Epithelial cell of proximal tubule (primary cell): ENCODE data around the gene CFAP221. TPM values are rescaled to one million over a fixed set of nuclear protein-coding genes. Genes with fewer than 3 reads are reported as not detected.

ENCODE experiments used
- DNase-seq: peaks from one replicate; pipeline ENCODE4 v3.0.0-alpha.2; 2011; ENCODE audit warnings: low read depth
- H3K4me3 ChIP-seq: 2 replicates; pipeline ENCODE4 v1.5.1; 2011; ENCODE audit warnings: low read depth, mild to moderate bottlenecking, low read length
- CTCF ChIP-seq: conservative IDR thresholded peaks from 2 replicates; pipeline ENCODE4 v1.5.1; 2012; ENCODE audit warnings: low read depth, mild to moderate bottlenecking, low read length
- total RNA-seq: library from RNA; depleted of rRNA; stranded (reverse); fragments of >200 nt; gene quantifications from 2 replicates; pipeline ENCODE4 v1.2.3, GENCODE V29; 2015

CFAP221 gene
- total RNA-seq: 0.80 TPM in 1 of 2 replicates, not detected in the other

- DNase-seq: no peak
- no peak for TF ChIP-seq CTCF
Observed at GRCh38 chr2:119544075-119544938, at the start of gene CFAP221. Gene CFAP221, plus strand, starts transcription at chr2:119544449. Its CDS starts 1,683 bp downstream, at chr2:119546132.

GRCh38 chr2:119495948-119496347 is 48.3 kb upstream of the CFAP221 start:
- peak; percentile 48 for TF ChIP-seq CTCF
- DNase-seq: no peak
- no peak overlapping the region for H3K4me3 ChIP-seq

More at GRCh38 chr2:119544075-119544938, at the start of gene CFAP221:
- peak within 1 kb of the TSS; percentile 93 for H3K4me3 ChIP-seq

- TF ChIP-seq CTCF: no peak
- H3K4me3 ChIP-seq: no peak overlapping the region
- no peak for DNase-seq
Observed at GRCh38 chr2:119496682-119497081, 47.6 kb upstream of the CFAP221 start.

- no peak for TF ChIP-seq CTCF
- no peak overlapping the region for H3K4me3 ChIP-seq
- no peak for DNase-seq
Observed at GRCh38 chr2:119508756-119509155, 35.5 kb upstream of the CFAP221 start.

- TF ChIP-seq CTCF: no peak
- no peak overlapping the region for H3K4me3 ChIP-seq
- DNase-seq: no peak
Observed at GRCh38 chr2:119511989-119512388, 32.3 kb upstream of the CFAP221 start.

- TF ChIP-seq CTCF: no peak
- no peak for DNase-seq
Observed at GRCh38 chr2:119512946-119513345, 31.3 kb upstream of the CFAP221 start.

GRCh38 chr2:119513832-119514231 is 30.4 kb upstream of the CFAP221 start:
- no peak for TF ChIP-seq CTCF
- no peak for DNase-seq
- H3K4me3 ChIP-seq: no peak overlapping the region

More at GRCh38 chr2:119512946-119513345, 31.3 kb upstream of the CFAP221 start:
- H3K4me3 ChIP-seq: no peak overlapping the region
